HCT116 (cell line): ENCODE measurements around the gene MRPS7. TPM values are rescaled to one million over a fixed set of nuclear protein-coding genes. Genes with fewer than 3 reads are reported as not detected.

Experiments used
- ATAC-seq: fragments of 200-7000 bp; cut with Tn5 transposase; 2 replicates; pipeline ENCODE4 v1.9.1; 2020; ENCODE audit warnings: mild to moderate bottlenecking, moderate library complexity
- BruUV-seq: library from RNA; stranded (reverse); fragments of 400-500 nt; replicated peaks from 2 replicates; lab custom pipeline; 2021; lab: Mats Ljungman, UMichigan
- CTCF ChIA-PET: fragments of 300-600 bp; sonication (Branson Sonifier 250); formaldehyde crosslinking; loops from one replicate; lab custom pipeline; 2021; ENCODE audit warnings: antibody characterized with exemption; lab: Charles Lee
- POLR2A ChIA-PET: fragments of 300-600, 350-600 bp; sonication (Branson Sonifier 250); formaldehyde crosslinking; loops from one replicate; lab custom pipeline; 2021; ENCODE audit warnings: antibody characterized with exemption; lab: Charles Lee
- RAD21 ChIA-PET, 2 experiments: fragments of 300-600 bp; sonication (Branson Sonifier 250); formaldehyde crosslinking; loops; one replicate each; lab custom pipeline; 2023; ENCODE audit warnings: low total read pairs in 2 of 2; ENCODE audit not compliant: uncharacterized antibody in 2 of 2, unreplicated experiment in 2 of 2, low non-redundant PET in 1 of 2; lab: Charles Lee
- DNase-seq: peaks from one replicate; pipeline ENCODE4 v3.0.0-alpha.2; 2010; ENCODE audit warnings: low read depth, low spot score
- H2AFZ ChIP-seq: fragments of 200-600 bp; shearing (Covaris generic), sonication (generic); 2 replicates; pipeline ENCODE4 v1.6.1; 2017; ENCODE audit warnings: low read depth, mixed run types, mixed read lengths, antibody characterized with exemption, low read length; ENCODE audit not compliant: poor library complexity, severe bottlenecking
- H3K27ac ChIP-seq: 2 replicates; pipeline ENCODE4 v1.5.1; 2012; ENCODE audit warnings: low read depth, low read length
- H3K27me3 ChIP-seq: fragments of 200-600 bp; sonication (generic); 2 replicates; pipeline ENCODE4 v1.6.1; 2016; ENCODE audit warnings: mixed run types, low read length, mixed read lengths; ENCODE audit not compliant: insufficient read depth
- H3K36me3 ChIP-seq, 2 experiments: fragments of 200-500 bp in 1 of 2; fragments of 200-600 bp in 1 of 2; sonication (Bioruptor generic) in 1 of 2; sonication (generic) in 1 of 2; 2 replicates each; pipeline versions ENCODE4 v1.5.1 to v1.6.1; 2014 to 2016; ENCODE audit warnings: low read length in 2 of 2, inconsistent platforms in 1 of 2, mixed read lengths in 1 of 2, mixed run types in 1 of 2; ENCODE audit not compliant: insufficient read depth in 2 of 2, control insufficient read depth in 1 of 2
- H3K4me1 ChIP-seq, 2 experiments: fragments of 200-600 bp in 1 of 2; sonication (generic) in 1 of 2; 2 replicates each; pipeline versions ENCODE4 v1.5.1 to v1.6.1; 2012 to 2017; ENCODE audit warnings: low read length in 2 of 2, inconsistent platforms in 1 of 2, mild to moderate bottlenecking in 1 of 2, mixed read lengths in 1 of 2, mixed run types in 1 of 2, moderate library complexity in 1 of 2; ENCODE audit not compliant: insufficient read depth in 2 of 2, control insufficient read depth in 1 of 2
- H3K4me2 ChIP-seq: fragments of 200-600 bp; sonication (generic); 2 replicates; pipeline ENCODE4 v1.6.1; 2017; ENCODE audit warnings: mixed run types, low read length, mixed read lengths
- H3K4me3 ChIP-seq, 2 experiments: fragments of 200-600 bp in 1 of 2; sonication (generic) in 1 of 2; replicated peaks in 1 of 2; 2 replicates each; pipeline ENCODE4 v1.5.1; 2011 to 2016; ENCODE audit warnings: low read length in 2 of 2, control low read depth in 1 of 2, low read depth in 1 of 2, mild to moderate bottlenecking in 1 of 2, mixed read lengths in 1 of 2, mixed run types in 1 of 2
- H3K79me2 ChIP-seq: fragments of 200-600 bp; sonication (generic); 2 replicates; pipeline ENCODE4 v1.6.1; 2017; ENCODE audit warnings: mild to moderate bottlenecking, mixed run types, low read length, moderate library complexity, mixed read lengths; ENCODE audit not compliant: insufficient read depth
- H3K9ac ChIP-seq: fragments of 200-600 bp; sonication (generic); 2 replicates; pipeline ENCODE4 v1.6.1; 2016; ENCODE audit warnings: low read length, mixed read lengths
- H3K9me2 ChIP-seq: fragments of 200-600 bp; sonication (generic), shearing (Covaris generic); 2 replicates; pipeline ENCODE4 v1.6.1; 2017; ENCODE audit warnings: mixed run types, mild to moderate bottlenecking, moderate library complexity; ENCODE audit not compliant: insufficient read depth
- H3K9me3 ChIP-seq, 2 experiments: fragments of 200-500 bp in 1 of 2; fragments of 200-600 bp in 1 of 2; sonication (Bioruptor generic) in 1 of 2; sonication (generic) in 1 of 2; 2 replicates each; pipeline ENCODE4 v1.6.1; 2014 to 2017; ENCODE audit warnings: low read length in 2 of 2, mixed read lengths in 2 of 2, inconsistent platforms in 1 of 2, low read depth in 1 of 2, mild to moderate bottlenecking in 1 of 2, mixed run types in 1 of 2, moderate library complexity in 1 of 2; ENCODE audit not compliant: control insufficient read depth in 1 of 2, insufficient read depth in 1 of 2
- H4K20me1 ChIP-seq: fragments of 200-600 bp; sonication (generic), shearing (Covaris generic); 2 replicates; pipeline ENCODE4 v1.6.1; 2017; ENCODE audit warnings: mixed run types, mild to moderate bottlenecking, moderate library complexity; ENCODE audit not compliant: insufficient read depth
- ATF3 ChIP-seq: IDR thresholded peaks from 2 replicates; pipeline ENCODE4 v1.6.1; 2012
- CBX3 ChIP-seq: IDR thresholded peaks from 2 replicates; pipeline ENCODE4 v1.6.1; 2012; ENCODE audit warnings: low read depth
- CTCF ChIP-seq, 3 experiments: fragments of 200-600 bp in 1 of 3; sonication (generic) in 1 of 3; IDR thresholded peaks in 2 of 3; conservative IDR thresholded peaks in 1 of 3; 2 replicates each; pipeline ENCODE4 v1.5.1; 2012 to 2017; ENCODE audit warnings: low read depth in 2 of 3, low read length in 2 of 3, antibody characterized with exemption in 1 of 3, borderline replicate concordance in 1 of 3, control low read depth in 1 of 3, mild to moderate bottlenecking in 1 of 3, mixed read lengths in 1 of 3, mixed run types in 1 of 3, moderate library complexity in 1 of 3; ENCODE audit not compliant: insufficient read depth in 1 of 3
- MAX ChIP-seq: IDR thresholded peaks from 2 replicates; pipeline ENCODE4 v1.6.1; 2012
- REST ChIP-seq: IDR thresholded peaks from 2 replicates; pipeline ENCODE4 v1.6.1; 2012; ENCODE audit warnings: low read depth
- SIN3A ChIP-seq: IDR thresholded peaks from 2 replicates; pipeline ENCODE4 v1.6.1; 2012; ENCODE audit warnings: low read depth
- SRF ChIP-seq: IDR thresholded peaks from 2 replicates; pipeline ENCODE4 v1.6.1; 2012; ENCODE audit warnings: low read depth
- ZBTB33 ChIP-seq: IDR thresholded peaks from 2 replicates; pipeline ENCODE4 v1.6.1; 2011; ENCODE audit warnings: mild to moderate bottlenecking, low read length, moderate library complexity; ENCODE audit not compliant: insufficient replicate concordance; ENCODE audit errors: extremely low read depth
- ZFX ChIP-seq: fragments of 450-650 bp; IDR thresholded peaks from 2 replicates; pipeline ENCODE4 v1.6.1; 2017
- intact Hi-C: fragments of 100-400 bp; cut with micrococcal nuclease; formaldehyde crosslinking; loops from 2 replicates; pipeline ENCODE4 v1.10.0; 2022
- total RNA-seq: library from RNA; stranded (reverse); gene quantifications from one replicate; pipeline ENCODE4 v1.2.1, GENCODE V29; 2021; ENCODE audit not compliant: unreplicated experiment

MRPS7 gene
- total RNA-seq, 1 experiment from 2014 or later: 104 TPM

GRCh38 chr17:75228305-75228704, 33.4 kb upstream of the MRPS7 start:
- ATAC-seq (no peak), DNase-seq (no peak)
- H3K36me3 ChIP-seq: peaks cover 48 to 90% of the 10 kb centered on the region in 2 experiments; a peak in 3 of 4 replicates

More at GRCh38 chr17:75228305-75228704, 33.4 kb upstream of the MRPS7 start:
- H3K4me1 ChIP-seq: no peaks in the 10 kb centered on the region
- no TSS peak for BruUV-seq
- TF ChIP-seq CTCF (IDR thresholded peaks at IDR 0.05 in 2 of 3, conservative IDR thresholded peaks at IDR 0.05 in 1 of 3; ENCODE audit: borderline replicate concordance in 1 of 3, insufficient read depth in 1 of 3, low read depth in 2 of 3, low read length in 2 of 3) (no peak), ATF3 (no peak), SIN3A (no peak), ZFX (no peak), CBX3 (no peak), MAX (no peak), REST (no peak), SRF (no peak), ZBTB33 (no peak)
- TF ChIP-seq, all 23 proteins: peak for 0
- no peak overlapping the region for H3K4me2 ChIP-seq
- no peak overlapping the region for H3K27ac ChIP-seq
- H3K4me3 ChIP-seq: no peak overlapping the region
- no peaks in the 10 kb centered on the region for H4K20me1 ChIP-seq
- H3K79me2 ChIP-seq: peaks cover 6% of the 10 kb centered on the region; the same call in 1 of the 2 replicates
- ChIA-PET POLR2A (no interaction called here), CTCF (interaction anchor here (0.9 to 2.3 kb wide), 3 partner anchors 12 to 267 kb away, joined by 3 to 8 read pairs (median 4); no protein-coding TSS in a partner anchor), RAD21 (no interaction called here)
- no peak overlapping the region for H2AFZ ChIP-seq
- no peaks in the 10 kb centered on the region for H3K27me3 ChIP-seq
- intact Hi-C loops: no loop called here
- H3K9ac ChIP-seq: no peak overlapping the region
- H3K9me2 ChIP-seq: no peaks in the 10 kb centered on the region
- no peaks in the 10 kb centered on the region for H3K9me3 ChIP-seq
